ENCODE results near the gene PTPRA.

PTPRA gene

DNA sequence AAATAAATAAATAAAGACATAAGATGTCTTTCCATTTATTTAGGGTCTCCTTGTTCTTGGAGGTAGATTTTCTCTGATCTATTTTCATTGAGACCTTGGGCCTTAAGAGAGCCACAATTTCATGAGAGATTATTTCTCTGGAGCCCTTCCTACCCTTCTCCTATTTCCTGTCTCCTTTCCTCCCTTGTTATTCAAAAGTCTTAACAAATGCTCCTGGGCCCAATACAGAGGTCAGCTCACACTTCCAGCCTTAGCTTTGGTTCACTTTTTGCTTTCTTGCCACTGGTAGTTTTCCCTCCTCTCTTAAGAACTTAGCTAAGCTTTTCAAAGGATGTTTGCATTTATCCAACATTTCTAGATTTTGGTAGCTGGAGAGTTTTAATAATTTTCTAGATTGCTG lies 44.0 kb downstream of the PTPRA start:
- no peak for DNase-seq (ENCODE audit: low spot score)
- TF ChIP-seq, protein P1, sequence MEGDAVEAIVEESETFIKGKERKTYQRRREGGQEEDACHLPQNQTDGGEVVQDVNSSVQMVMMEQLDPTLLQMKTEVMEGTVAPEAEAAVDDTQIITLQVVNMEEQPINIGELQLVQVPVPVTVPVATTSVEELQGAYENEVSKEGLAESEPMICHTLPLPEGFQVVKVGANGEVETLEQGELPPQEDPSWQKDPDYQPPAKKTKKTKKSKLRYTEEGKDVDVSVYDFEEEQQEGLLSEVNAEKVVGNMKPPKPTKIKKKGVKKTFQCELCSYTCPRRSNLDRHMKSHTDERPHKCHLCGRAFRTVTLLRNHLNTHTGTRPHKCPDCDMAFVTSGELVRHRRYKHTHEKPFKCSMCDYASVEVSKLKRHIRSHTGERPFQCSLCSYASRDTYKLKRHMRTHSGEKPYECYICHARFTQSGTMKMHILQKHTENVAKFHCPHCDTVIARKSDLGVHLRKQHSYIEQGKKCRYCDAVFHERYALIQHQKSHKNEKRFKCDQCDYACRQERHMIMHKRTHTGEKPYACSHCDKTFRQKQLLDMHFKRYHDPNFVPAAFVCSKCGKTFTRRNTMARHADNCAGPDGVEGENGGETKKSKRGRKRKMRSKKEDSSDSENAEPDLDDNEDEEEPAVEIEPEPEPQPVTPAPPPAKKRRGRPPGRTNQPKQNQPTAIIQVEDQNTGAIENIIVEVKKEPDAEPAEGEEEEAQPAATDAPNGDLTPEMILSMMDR (IDR thresholded peaks at IDR 0.05; ENCODE audit: extremely low read depth, missing control alignments) = no peak

DNA sequence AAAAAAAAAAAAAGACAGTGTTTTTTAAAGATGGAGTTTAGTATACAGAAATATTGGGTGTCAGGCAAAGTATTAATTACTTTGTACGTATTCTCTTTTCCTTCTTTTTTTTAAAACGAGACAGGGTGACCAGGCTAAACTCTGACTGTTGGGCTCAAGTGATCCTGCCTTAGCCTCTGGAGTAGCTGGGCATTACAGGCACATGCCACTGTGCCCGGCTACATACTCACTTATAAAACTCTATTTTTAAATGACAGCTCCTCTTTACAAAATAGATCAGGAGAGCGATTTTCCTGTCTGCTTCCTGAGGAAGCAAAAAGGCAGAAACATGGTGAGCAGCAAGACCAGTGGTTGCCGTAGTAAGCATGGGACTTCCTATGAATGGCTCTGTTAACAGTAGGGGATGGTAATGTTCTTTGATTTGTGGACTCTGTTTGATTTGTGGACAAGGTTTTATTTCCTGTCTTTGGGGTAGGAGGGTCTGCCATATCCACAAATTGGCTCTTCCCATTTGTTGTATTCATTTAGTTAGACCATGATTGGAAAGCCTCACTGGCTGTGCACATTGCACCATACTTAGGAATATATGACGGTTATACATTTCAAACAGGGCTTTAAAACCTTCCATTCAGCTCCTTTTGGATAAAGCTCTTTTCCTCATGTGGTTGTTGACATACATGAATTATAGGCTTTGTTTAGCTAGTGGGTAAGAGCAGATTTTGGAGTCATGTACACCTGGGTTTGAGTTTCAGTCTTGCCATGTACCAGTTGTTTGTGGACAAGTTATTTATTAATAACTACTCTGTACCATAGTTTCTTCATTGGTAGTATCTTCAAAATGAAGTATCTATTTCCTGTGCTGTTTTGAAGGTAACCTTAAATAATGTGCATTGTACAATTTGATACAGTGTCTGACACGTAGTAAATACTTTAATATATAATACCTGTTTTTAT lies 45.1 kb downstream of the PTPRA start:
- DNase-seq (ENCODE audit: low spot score) = no peak

DNA sequence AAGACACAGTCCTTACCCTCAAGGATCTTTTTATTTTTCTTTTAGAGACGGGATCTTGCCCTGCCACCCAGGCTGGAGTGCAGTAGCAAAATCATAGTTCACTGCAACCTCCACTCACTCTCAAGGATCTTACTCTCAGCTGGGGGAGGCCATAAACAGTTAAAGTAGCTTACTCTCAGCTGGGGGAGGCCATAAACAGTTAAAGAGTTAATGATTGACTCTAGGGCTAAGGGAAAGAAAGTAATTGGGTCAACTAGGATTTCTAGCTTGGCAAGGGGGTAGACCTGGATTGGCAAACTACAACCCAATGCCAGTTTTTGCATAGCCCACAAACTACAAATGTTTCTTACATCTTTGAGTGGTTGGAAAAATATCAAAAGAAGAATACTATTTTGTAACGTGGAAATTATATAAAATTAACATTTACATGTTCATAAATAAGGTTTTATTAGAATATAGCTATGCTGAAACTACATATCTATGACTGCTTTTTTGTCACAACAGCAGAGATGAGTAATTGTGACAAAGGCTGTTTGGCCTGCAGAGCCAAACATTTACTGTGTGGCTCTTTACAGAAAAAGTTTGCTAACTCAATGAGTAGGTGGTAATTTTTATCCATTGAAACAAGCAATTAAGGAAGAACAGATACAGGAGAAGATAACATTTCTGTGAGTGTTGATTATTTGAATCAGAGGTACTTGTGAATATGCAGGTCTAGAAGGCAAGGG lies 46.4 kb downstream of the PTPRA start:
- no peak for DNase-seq (ENCODE audit: low spot score)
- TF ChIP-seq, protein P1 (IDR thresholded peaks at IDR 0.05; ENCODE audit: extremely low read depth, missing control alignments) = no peak

More for the DNA sequence above, 45.1 kb downstream of the PTPRA start:
- TF ChIP-seq, protein P1 (IDR thresholded peaks at IDR 0.05; ENCODE audit: extremely low read depth, missing control alignments) = no peak

DNA sequence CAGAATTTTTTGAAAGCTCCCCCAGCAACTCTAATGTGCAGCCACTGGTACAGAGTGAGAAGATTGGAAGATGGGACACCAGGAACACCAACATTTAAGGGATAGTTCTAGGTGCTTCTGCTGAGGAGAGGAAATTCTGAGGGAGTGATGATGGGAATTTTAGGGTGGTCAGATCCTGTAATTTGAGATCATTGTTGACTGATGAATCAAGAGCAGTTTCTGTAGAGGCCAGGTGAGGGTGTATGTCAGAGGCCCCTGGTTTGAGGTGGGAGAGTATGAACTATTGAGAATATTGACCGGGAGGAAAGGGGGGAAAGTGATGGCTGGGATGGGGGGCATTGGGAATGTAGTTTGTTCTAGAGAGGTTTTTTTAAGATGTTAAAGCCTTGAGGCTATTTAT lies 47.2 kb downstream of the PTPRA start:
- TF ChIP-seq, protein P1 (IDR thresholded peaks at IDR 0.05; ENCODE audit: extremely low read depth, missing control alignments) = no peak
- no peak for DNase-seq (ENCODE audit: low spot score)

DNA sequence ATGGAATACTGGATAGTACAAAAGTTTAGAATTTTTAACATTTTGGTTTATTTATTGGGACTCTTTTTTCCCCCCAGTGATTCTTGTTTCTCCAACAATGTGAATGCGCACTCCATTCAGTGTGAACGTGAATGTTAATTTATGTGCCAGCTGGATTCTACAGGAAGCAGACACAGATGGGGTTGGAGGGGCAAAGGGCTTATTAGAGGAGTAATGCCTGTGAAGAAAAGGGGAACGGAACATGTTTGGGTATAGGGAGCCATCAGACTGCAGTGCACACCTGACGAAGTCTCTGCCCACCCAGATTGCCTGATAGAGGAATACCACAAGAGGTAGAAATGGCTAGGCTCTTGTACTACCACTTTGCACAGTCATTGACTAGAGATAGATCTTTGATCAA lies 48.2 kb downstream of the PTPRA start:
- TF ChIP-seq, protein P1 (IDR thresholded peaks at IDR 0.05; ENCODE audit: extremely low read depth, missing control alignments) = no peak
- no peak for DNase-seq (ENCODE audit: low spot score)

DNA sequence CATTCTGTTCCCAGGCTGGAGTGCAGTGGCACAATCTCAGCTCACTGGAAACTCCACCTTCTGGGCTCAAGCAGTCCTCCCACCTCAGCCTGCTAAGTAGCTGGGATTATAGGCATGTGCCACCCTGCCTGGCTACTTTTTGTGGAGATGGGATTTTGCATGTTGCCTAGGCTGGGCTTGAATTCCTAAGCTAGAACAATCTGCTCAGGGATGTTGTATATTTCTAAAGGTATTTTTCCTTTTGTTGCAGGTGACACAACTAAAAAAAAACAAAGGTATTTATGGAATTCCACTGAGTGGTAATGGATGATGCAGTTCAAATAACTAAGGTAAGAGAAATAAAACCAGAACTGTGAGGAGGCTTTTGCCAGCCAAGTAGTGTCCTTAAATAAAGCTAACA lies 49.7 kb downstream of the PTPRA start:
- DNase-seq (ENCODE audit: low spot score) = no peak
- TF ChIP-seq, protein P1 (IDR thresholded peaks at IDR 0.05; ENCODE audit: extremely low read depth, missing control alignments) = no peak

DNA sequence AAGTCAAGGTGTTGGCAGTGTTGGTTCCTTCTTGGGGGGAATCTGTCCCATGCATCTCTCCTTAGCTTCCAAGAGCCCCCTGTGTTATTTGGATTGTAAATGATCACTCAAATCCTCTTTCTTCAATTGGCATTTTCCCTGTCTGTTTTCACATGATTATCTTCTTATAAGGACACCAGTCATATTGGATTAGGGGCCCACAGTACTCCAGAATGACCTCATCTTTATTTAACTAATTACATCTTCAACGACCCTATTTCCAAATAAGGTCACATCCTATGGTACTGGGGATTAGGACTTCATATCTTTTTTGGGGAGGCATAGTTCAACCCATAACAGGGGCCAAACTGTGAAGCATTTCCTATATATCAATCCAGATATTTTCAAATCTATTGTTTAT lies 57.3 kb downstream of the PTPRA start:
- TF ChIP-seq, protein P1 (IDR thresholded peaks at IDR 0.05; ENCODE audit: extremely low read depth, missing control alignments) = no peak

More for the DNA sequence above, 57.3 kb downstream of the PTPRA start:
- no peak for DNase-seq (ENCODE audit: low spot score)
